ENCODE measurements around the gene ZNF446.

- no peak for TF ChIP-seq CTCF (IDR thresholded peaks at IDR 0.05; ENCODE audit: low read depth, low read length, poor library complexity, severe bottlenecking)
- no peak for TF ChIP-seq EZH2phosphoT487 (IDR thresholded peaks at IDR 0.05; ENCODE audit: borderline replicate concordance, low read length)
Observed at GRCh38 chr19:58521651-58522050, 45.5 kb downstream of the ZNF446 start.

All from DOHH2 (cell line).